HEK293 (cell line): ENCODE results near the gene KIF26B.

Experiments used
- REPIN1 ChIP-seq: fragments of 450-650 bp; formaldehyde crosslinking; IDR thresholded peaks from 2 replicates; pipeline ENCODE4 v1.5.1; 2017; ENCODE audit warnings: missing biosample characterization, missing genetic modification characterization, low read depth
- ZNF23 ChIP-seq: fragments of 450-650 bp; formaldehyde crosslinking; IDR thresholded peaks from 2 replicates; pipeline ENCODE4 v1.5.1; 2016; ENCODE audit warnings: missing biosample characterization, missing genetic modification characterization, borderline replicate concordance
- ZNF274 ChIP-seq, 2 experiments: fragments of 200-500 bp in 1 of 2; fragments of 450-650 bp in 1 of 2; sonication (Bioruptor generic) in 1 of 2; formaldehyde crosslinking in 1 of 2; IDR thresholded peaks; 2 replicates each; pipeline versions ENCODE4 v1.5.1 to v1.6.1; 2014 to 2016; ENCODE audit warnings: borderline replicate concordance in 1 of 2, inconsistent platforms in 1 of 2, low read length in 1 of 2, missing biosample characterization in 1 of 2, missing genetic modification characterization in 1 of 2
- ZNF292 ChIP-seq: fragments of 450-650 bp; formaldehyde crosslinking; IDR thresholded peaks from 2 replicates; pipeline ENCODE4 v1.5.1; 2016; ENCODE audit warnings: low read depth, missing biosample characterization, missing genetic modification characterization, borderline replicate concordance
- ZNF629 ChIP-seq: fragments of 450-650 bp; formaldehyde crosslinking; IDR thresholded peaks from 2 replicates; pipeline ENCODE4 v1.5.1; 2017; ENCODE audit warnings: missing biosample characterization, missing genetic modification characterization
- ZNF747 ChIP-seq: fragments of 450-650 bp; formaldehyde crosslinking; IDR thresholded peaks from 2 replicates; pipeline ENCODE4 v1.5.1; 2016; ENCODE audit warnings: missing biosample characterization, missing genetic modification characterization
- TF ChIP-seq, protein P1 (sequence below): fragments of 450-650 bp; formaldehyde crosslinking; IDR thresholded peaks from 2 replicates; pipeline ENCODE4 v1.5.1; 2016; ENCODE audit warnings: missing biosample characterization, missing genetic modification characterization
- TF ChIP-seq, protein P2 (sequence below): fragments of 450-650 bp; formaldehyde crosslinking; IDR thresholded peaks from 2 replicates; pipeline ENCODE4 v1.5.1; 2016; ENCODE audit warnings: missing biosample characterization, missing genetic modification characterization, borderline replicate concordance
- TF ChIP-seq, protein P3 (sequence below): IDR thresholded peaks from 2 replicates; pipeline ENCODE4 v1.6.1; 2011; ENCODE audit warnings: mild to moderate bottlenecking, low read depth, low read length, borderline replicate concordance

DNA sequence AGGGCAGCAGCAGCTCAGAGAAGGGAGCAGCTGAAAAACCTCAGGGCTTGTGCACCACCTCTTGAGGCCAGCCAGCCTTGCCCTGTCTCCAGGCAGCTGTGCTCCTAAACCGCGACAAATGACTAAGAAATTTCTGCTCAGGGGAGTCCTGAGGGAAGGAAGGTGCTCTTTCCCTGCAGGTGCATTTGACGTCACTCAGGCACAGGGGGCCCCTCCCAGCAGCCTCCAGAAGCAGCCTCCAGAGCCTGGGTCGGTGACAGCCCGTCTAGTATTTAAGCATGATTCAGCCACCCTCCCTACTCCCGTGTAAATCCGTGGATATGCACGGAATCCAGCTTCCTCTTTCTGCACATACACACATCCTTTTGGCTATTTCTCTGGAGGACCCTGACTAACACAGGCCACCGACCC is 560.5 kb downstream of the KIF26B start:
- TF ChIP-seq, protein P1, sequence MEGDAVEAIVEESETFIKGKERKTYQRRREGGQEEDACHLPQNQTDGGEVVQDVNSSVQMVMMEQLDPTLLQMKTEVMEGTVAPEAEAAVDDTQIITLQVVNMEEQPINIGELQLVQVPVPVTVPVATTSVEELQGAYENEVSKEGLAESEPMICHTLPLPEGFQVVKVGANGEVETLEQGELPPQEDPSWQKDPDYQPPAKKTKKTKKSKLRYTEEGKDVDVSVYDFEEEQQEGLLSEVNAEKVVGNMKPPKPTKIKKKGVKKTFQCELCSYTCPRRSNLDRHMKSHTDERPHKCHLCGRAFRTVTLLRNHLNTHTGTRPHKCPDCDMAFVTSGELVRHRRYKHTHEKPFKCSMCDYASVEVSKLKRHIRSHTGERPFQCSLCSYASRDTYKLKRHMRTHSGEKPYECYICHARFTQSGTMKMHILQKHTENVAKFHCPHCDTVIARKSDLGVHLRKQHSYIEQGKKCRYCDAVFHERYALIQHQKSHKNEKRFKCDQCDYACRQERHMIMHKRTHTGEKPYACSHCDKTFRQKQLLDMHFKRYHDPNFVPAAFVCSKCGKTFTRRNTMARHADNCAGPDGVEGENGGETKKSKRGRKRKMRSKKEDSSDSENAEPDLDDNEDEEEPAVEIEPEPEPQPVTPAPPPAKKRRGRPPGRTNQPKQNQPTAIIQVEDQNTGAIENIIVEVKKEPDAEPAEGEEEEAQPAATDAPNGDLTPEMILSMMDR (tag by site-specific recombination) = no peak
- no peak for TF ChIP-seq ZNF23 (tag by site-specific recombination)
- TF ChIP-seq REPIN1 (tag by site-specific recombination) = no peak
- TF ChIP-seq ZNF747 (tag by site-specific recombination) = no peak
- TF ChIP-seq, protein P2, sequence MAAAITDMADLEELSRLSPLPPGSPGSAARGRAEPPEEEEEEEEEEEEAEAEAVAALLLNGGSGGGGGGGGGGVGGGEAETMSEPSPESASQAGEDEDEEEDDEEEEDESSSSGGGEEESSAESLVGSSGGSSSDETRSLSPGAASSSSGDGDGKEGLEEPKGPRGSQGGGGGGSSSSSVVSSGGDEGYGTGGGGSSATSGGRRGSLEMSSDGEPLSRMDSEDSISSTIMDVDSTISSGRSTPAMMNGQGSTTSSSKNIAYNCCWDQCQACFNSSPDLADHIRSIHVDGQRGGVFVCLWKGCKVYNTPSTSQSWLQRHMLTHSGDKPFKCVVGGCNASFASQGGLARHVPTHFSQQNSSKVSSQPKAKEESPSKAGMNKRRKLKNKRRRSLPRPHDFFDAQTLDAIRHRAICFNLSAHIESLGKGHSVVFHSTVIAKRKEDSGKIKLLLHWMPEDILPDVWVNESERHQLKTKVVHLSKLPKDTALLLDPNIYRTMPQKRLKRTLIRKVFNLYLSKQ = no peak
- TF ChIP-seq, protein P3, sequence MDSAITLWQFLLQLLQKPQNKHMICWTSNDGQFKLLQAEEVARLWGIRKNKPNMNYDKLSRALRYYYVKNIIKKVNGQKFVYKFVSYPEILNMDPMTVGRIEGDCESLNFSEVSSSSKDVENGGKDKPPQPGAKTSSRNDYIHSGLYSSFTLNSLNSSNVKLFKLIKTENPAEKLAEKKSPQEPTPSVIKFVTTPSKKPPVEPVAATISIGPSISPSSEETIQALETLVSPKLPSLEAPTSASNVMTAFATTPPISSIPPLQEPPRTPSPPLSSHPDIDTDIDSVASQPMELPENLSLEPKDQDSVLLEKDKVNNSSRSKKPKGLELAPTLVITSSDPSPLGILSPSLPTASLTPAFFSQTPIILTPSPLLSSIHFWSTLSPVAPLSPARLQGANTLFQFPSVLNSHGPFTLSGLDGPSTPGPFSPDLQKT = no peak
- no peak for TF ChIP-seq ZNF629 (tag by site-specific recombination)
- no peak for TF ChIP-seq ZNF274 (IDR thresholded peaks at IDR 0.05; ENCODE audit: low read length)
- no peak for TF ChIP-seq ZNF274 (tag by site-specific recombination; IDR thresholded peaks at IDR 0.05; ENCODE audit: borderline replicate concordance)
- no peak for TF ChIP-seq ZNF292 (tag by site-specific recombination)
